ENCODE measurements around the gene TIGD6.

TIGD6 gene

DNA sequence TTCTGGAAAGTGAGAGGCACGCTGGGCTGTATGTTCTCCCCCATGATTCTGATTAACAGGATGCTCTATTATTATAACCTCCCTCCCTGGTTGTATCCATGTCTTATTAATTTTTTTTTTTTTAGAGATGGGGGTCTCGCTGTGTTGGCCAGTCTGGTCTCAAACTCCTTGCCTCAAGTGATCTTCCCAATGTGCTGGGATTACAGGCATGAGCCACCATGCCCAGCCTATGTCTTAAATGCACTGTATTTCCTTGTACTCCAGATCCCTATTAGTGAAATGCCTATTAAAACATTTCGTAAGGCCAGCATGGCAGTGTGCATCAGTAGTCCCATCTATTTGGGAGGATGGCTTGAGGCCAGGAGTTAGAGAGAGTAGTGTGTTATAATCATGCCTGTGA lies 7.0 kb downstream of the TIGD6 start:
- no peaks in the 10 kb centered on the region for H3K9me3 ChIP-seq (ENCODE audit: control insufficient read depth, insufficient read depth, low read depth, low read length)
- ChIA-PET POLR2A (no interaction called here), CTCF (interaction anchor here (1.1 to 6.1 kb wide), 8 partner anchors 12 to 356 kb away, joined by 3 to 234 read pairs (median 18); no protein-coding TSS in a partner anchor)
- H3K4me3 ChIP-seq (ENCODE audit: low read depth, low read length): no peak overlapping the region
- TF ChIP-seq ZNF221 (tag by site-specific recombination; IDR thresholded peaks at IDR 0.05; ENCODE audit: borderline replicate concordance) (no peak), ZNF121 (tag by site-specific recombination; IDR thresholded peaks at IDR 0.05) (peak; percentile 82), PRDM1 (tag by site-specific recombination; IDR thresholded peaks at IDR 0.05) (peak; percentile 56; the same call in 1 of the 2 replicates)
- peaks cover 0 to 10% of the 10 kb centered on the region in 2 experiments; a peak in 2 of 3 replicates for H3K36me3 ChIP-seq (ENCODE audit: control insufficient read depth in 2 of 2, insufficient read depth in 1 of 2, low read length in 2 of 2)
- no peaks in the 10 kb centered on the region for H3K4me1 ChIP-seq (ENCODE audit: control insufficient read depth, insufficient read depth, low read length)
- no peak overlapping the region for H3K27ac ChIP-seq (ENCODE audit: extremely low read depth, low read depth, low read length)

DNA sequence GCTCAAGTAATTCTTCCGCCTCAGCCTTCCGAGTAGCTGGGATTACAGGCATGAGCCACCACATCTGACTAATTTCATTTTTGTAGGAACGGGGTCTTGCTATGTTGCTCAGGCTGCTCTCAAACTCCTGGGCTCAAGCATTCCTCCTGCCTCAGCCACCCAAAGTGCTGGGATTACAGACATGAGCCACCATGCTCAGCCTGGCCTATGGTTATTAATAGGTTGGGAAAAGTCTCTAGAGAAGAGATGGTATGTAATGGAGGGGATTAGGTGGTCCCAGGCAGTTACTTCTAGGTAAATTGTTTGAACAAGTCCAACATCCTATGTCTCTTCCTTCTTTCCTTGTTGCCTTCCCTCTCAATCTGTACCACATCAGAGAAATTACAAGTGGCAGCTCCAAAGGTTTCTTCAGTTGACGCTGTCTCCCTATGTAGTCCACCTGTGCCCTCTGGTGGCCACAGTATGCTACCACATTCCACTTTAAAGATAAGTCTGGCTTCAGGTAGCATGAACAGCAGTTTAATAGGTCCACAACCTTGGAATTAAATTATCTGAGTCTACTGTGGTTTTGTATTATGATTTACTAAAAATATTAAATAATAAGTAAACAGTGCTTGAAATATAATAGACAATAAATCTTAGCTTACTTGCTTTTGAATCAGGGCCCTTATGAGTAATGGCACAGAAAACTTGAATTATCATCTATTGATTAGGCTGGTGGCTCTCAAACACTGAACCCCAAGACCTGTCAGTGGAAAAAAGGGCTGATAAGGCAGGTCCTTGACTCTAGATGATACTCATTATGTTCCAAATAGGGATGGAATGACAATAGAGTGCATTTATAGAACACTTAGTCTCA lies 9.7 kb downstream of the TIGD6 start:
- TF ChIP-seq ZNF660 (tag by site-specific recombination; IDR thresholded peaks at IDR 0.05) (peak; percentile 78), PRDM1 (tag by site-specific recombination; IDR thresholded peaks at IDR 0.05) (no peak), ZSCAN30 (tag by site-specific recombination; IDR thresholded peaks at IDR 0.05) (peak; percentile 52; the same call in 1 of the 2 replicates), ZNF768 (tag by site-specific recombination; IDR thresholded peaks at IDR 0.05) (no peak), KLF10 (tag by site-specific recombination; IDR thresholded peaks at IDR 0.05) (0 out of 2 replicates have a peak, but pooled peaks have one; percentile 13), ZNF302 (tag by site-specific recombination; IDR thresholded peaks at IDR 0.05; ENCODE audit: low read depth) (no peak), ZNF654 (tag by site-specific recombination; IDR thresholded peaks at IDR 0.05; ENCODE audit: low read depth) (peak; percentile 86), SCRT2 (tag by site-specific recombination; IDR thresholded peaks at IDR 0.05) (no peak; the same call in 1 of the 2 replicates), ZNF2 (tag by site-specific recombination; IDR thresholded peaks at IDR 0.05) (0 out of 2 replicates have a peak, but pooled peaks have one; percentile 19), ZNF707 (tag by site-specific recombination; IDR thresholded peaks at IDR 0.05) (no peak)
- TF ChIP-seq, protein P1, sequence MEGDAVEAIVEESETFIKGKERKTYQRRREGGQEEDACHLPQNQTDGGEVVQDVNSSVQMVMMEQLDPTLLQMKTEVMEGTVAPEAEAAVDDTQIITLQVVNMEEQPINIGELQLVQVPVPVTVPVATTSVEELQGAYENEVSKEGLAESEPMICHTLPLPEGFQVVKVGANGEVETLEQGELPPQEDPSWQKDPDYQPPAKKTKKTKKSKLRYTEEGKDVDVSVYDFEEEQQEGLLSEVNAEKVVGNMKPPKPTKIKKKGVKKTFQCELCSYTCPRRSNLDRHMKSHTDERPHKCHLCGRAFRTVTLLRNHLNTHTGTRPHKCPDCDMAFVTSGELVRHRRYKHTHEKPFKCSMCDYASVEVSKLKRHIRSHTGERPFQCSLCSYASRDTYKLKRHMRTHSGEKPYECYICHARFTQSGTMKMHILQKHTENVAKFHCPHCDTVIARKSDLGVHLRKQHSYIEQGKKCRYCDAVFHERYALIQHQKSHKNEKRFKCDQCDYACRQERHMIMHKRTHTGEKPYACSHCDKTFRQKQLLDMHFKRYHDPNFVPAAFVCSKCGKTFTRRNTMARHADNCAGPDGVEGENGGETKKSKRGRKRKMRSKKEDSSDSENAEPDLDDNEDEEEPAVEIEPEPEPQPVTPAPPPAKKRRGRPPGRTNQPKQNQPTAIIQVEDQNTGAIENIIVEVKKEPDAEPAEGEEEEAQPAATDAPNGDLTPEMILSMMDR (tag by site-specific recombination; IDR thresholded peaks at IDR 0.05): peak; percentile 73; the same call in 1 of the 2 replicates
- H3K4me1 ChIP-seq (ENCODE audit: control insufficient read depth, insufficient read depth, low read length): 0 out of 2 replicates have a peak, but pooled peaks cover 2% of the 10 kb centered on the region
- H3K36me3 ChIP-seq (ENCODE audit: control insufficient read depth in 2 of 2, insufficient read depth in 1 of 2, low read length in 2 of 2): peaks cover 0 to 10% of the 10 kb centered on the region in 2 experiments; a peak in 2 of 3 replicates
- ChIA-PET CTCF (interaction anchor here (0.5 to 6.1 kb wide), 49 partner anchors 9 to 827 kb away, joined by 3 to 234 read pairs (median 4); partner anchors contain the start of genes HMGXB3, SLC26A2 and TIGD6), POLR2A (interaction anchor here (0.5 to 1.3 kb wide), 2 partner anchors 30 to 76 kb away, joined by 5 read pairs; partner anchors contain the start of gene SLC26A2)
- H3K9me3 ChIP-seq (ENCODE audit: control insufficient read depth, insufficient read depth, low read depth, low read length): no peaks in the 10 kb centered on the region
- no peak overlapping the region for H3K27ac ChIP-seq (ENCODE audit: extremely low read depth, low read depth, low read length)
- no peak overlapping the region for H3K4me3 ChIP-seq (ENCODE audit: low read depth, low read length)

DNA sequence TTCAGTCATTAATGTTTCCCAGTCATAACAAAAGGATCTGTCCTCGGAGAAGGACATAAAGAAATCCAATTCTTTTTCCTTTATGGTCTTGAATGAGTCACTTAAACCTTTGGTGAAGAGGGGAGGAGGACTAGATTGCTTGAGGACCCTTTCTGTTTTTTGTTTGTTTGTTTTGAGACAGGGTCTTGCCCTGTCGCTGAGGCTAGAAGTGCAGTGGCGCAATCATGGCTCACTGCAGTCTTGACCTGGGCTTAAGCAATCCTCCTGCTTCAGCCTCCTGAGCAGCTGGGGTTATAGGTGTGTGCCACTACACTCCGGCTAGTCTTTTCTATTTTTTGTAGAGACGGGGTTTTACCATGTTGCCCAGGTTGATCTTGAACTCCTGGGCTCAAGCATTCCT lies 12.3 kb downstream of the TIGD6 start:
- POLR2A ChIA-PET: no interaction called here
- no peak for TF ChIP-seq HOXD13 (CRISPR knock-in tag; IDR thresholded peaks at IDR 0.05; ENCODE audit: borderline replicate concordance)
- TF ChIP-seq, protein P2, sequence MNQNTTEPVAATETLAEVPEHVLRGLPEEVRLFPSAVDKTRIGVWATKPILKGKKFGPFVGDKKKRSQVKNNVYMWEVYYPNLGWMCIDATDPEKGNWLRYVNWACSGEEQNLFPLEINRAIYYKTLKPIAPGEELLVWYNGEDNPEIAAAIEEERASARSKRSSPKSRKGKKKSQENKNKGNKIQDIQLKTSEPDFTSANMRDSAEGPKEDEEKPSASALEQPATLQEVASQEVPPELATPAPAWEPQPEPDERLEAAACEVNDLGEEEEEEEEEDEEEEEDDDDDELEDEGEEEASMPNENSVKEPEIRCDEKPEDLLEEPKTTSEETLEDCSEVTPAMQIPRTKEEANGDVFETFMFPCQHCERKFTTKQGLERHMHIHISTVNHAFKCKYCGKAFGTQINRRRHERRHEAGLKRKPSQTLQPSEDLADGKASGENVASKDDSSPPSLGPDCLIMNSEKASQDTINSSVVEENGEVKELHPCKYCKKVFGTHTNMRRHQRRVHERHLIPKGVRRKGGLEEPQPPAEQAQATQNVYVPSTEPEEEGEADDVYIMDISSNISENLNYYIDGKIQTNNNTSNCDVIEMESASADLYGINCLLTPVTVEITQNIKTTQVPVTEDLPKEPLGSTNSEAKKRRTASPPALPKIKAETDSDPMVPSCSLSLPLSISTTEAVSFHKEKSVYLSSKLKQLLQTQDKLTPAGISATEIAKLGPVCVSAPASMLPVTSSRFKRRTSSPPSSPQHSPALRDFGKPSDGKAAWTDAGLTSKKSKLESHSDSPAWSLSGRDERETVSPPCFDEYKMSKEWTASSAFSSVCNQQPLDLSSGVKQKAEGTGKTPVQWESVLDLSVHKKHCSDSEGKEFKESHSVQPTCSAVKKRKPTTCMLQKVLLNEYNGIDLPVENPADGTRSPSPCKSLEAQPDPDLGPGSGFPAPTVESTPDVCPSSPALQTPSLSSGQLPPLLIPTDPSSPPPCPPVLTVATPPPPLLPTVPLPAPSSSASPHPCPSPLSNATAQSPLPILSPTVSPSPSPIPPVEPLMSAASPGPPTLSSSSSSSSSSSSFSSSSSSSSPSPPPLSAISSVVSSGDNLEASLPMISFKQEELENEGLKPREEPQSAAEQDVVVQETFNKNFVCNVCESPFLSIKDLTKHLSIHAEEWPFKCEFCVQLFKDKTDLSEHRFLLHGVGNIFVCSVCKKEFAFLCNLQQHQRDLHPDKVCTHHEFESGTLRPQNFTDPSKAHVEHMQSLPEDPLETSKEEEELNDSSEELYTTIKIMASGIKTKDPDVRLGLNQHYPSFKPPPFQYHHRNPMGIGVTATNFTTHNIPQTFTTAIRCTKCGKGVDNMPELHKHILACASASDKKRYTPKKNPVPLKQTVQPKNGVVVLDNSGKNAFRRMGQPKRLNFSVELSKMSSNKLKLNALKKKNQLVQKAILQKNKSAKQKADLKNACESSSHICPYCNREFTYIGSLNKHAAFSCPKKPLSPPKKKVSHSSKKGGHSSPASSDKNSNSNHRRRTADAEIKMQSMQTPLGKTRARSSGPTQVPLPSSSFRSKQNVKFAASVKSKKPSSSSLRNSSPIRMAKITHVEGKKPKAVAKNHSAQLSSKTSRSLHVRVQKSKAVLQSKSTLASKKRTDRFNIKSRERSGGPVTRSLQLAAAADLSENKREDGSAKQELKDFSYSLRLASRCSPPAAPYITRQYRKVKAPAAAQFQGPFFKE (tag by site-specific recombination; IDR thresholded peaks at IDR 0.05; ENCODE audit: borderline replicate concordance): no peak
- no peak for TF ChIP-seq ZNF521 (tag by site-specific recombination; IDR thresholded peaks at IDR 0.05)
- CTCF ChIA-PET: no interaction called here

More for the DNA sequence above, 12.3 kb downstream of the TIGD6 start:
- Histone ChIP-seq H3K36me3 (ENCODE audit: control insufficient read depth in 2 of 2, insufficient read depth in 1 of 2, low read length in 2 of 2) (peaks cover 0 to 3% of the 10 kb centered on the region in 2 experiments; a peak in 1 of 3 replicates), H3K4me3 (ENCODE audit: low read depth, low read length) (no peak overlapping the region), H3K27ac (ENCODE audit: extremely low read depth, low read depth, low read length) (no peak overlapping the region), H3K9me3 (ENCODE audit: control insufficient read depth, insufficient read depth, low read depth, low read length) (no peaks in the 10 kb centered on the region), H3K4me1 (ENCODE audit: control insufficient read depth, insufficient read depth, low read length) (0 out of 2 replicates have a peak, but pooled peaks cover 2% of the 10 kb centered on the region)
